SK-N-SH treated with all-trans-retinoic acid at 6 μM for 48 hours (cell line): ENCODE results near the gene RBP2.

Source experiments
- ATAC-seq: fragments of 200-7000 bp; cut with Tn5 transposase; 3 replicates; pipeline ENCODE4 v1.9.1; 2020; ENCODE audit warnings: mild to moderate bottlenecking, moderate library complexity
- ARNTL ChIP-seq: fragments of 450-650 bp; formaldehyde crosslinking; IDR thresholded peaks from 2 replicates; pipeline ENCODE4 v1.5.0; 2020; ENCODE audit warnings: low read depth, mild to moderate bottlenecking, moderate library complexity, borderline replicate concordance
- BACH2 ChIP-seq: fragments of 250-450 bp; sonication (Bioruptor Pico); IDR thresholded peaks from 2 replicates; pipeline ENCODE4 v1.9.0; 2021; ENCODE audit warnings: mild to moderate bottlenecking, borderline replicate concordance
- CSRNP3 ChIP-seq: fragments of 250-450 bp; sonication (Bioruptor Pico); IDR thresholded peaks from 2 replicates; pipeline ENCODE4 v1.5.1; 2021; ENCODE audit warnings: mild to moderate bottlenecking, moderate library complexity
- GLIS3 ChIP-seq: fragments of 250-450 bp; sonication (Bioruptor Pico); IDR thresholded peaks from 2 replicates; pipeline ENCODE4 v1.5.0; 2020; ENCODE audit warnings: mild to moderate bottlenecking, moderate library complexity
- ISL1 ChIP-seq: fragments of 250-450 bp; sonication (Bioruptor Pico); IDR thresholded peaks from 2 replicates; pipeline ENCODE4 v2.1.2; 2022; ENCODE audit warnings: mild to moderate bottlenecking, moderate library complexity
- OSR1 ChIP-seq: fragments of 250-450 bp; sonication (Bioruptor Pico); IDR thresholded peaks from 2 replicates; pipeline ENCODE4 v1.8.0; 2022; ENCODE audit warnings: moderate library complexity, mild to moderate bottlenecking, inconsistent platforms
- POU6F1 ChIP-seq: fragments of 250-450 bp; sonication (Bioruptor Pico); IDR thresholded peaks from 2 replicates; pipeline ENCODE4 v1.8.0; 2021; ENCODE audit warnings: low read depth, mild to moderate bottlenecking, moderate library complexity, borderline replicate concordance
- PPARA ChIP-seq: fragments of 250-450 bp; sonication (Bioruptor Pico); IDR thresholded peaks from 2 replicates; pipeline ENCODE4 v1.5.0; 2020; ENCODE audit warnings: mild to moderate bottlenecking, borderline replicate concordance
- TCF4 ChIP-seq: fragments of 250-450 bp; sonication (Bioruptor Pico); IDR thresholded peaks from 2 replicates; pipeline ENCODE4 v1.8.0; 2021; ENCODE audit warnings: mild to moderate bottlenecking, moderate library complexity, borderline replicate concordance
- TOX ChIP-seq: fragments of 250-450 bp; sonication (Bioruptor Pico); IDR thresholded peaks from 2 replicates; pipeline ENCODE4 v1.8.0; 2021; ENCODE audit warnings: mild to moderate bottlenecking, moderate library complexity, borderline replicate concordance
- ZC3H10 ChIP-seq: fragments of 250-450 bp; sonication (Bioruptor Pico); IDR thresholded peaks from 2 replicates; pipeline ENCODE4 v1.5.1; 2021; ENCODE audit warnings: mild to moderate bottlenecking, moderate library complexity
- ZFP3 ChIP-seq: fragments of 250-450 bp; sonication (Bioruptor Pico); IDR thresholded peaks from 2 replicates; pipeline ENCODE4 v1.5.0; 2020; ENCODE audit warnings: mild to moderate bottlenecking, moderate library complexity
- ZFP30 ChIP-seq: fragments of 450-650 bp; formaldehyde crosslinking; IDR thresholded peaks from 2 replicates; pipeline ENCODE4 v1.5.0; 2022; ENCODE audit warnings: mild to moderate bottlenecking, moderate library complexity
- ZNF70 ChIP-seq: fragments of 450-650 bp; formaldehyde crosslinking; IDR thresholded peaks from 2 replicates; pipeline ENCODE4 v1.5.0; 2020; ENCODE audit warnings: mild to moderate bottlenecking, moderate library complexity
- ZNF8 ChIP-seq: fragments of 450-650 bp; formaldehyde crosslinking; IDR thresholded peaks from 2 replicates; pipeline ENCODE4 v1.5.0; 2020; ENCODE audit warnings: mild to moderate bottlenecking, moderate library complexity
- TF ChIP-seq, protein P1 (sequence below): fragments of 250-450 bp; sonication (Bioruptor Pico); IDR thresholded peaks from 2 replicates; pipeline ENCODE4 v1.5.0; 2020; ENCODE audit warnings: mild to moderate bottlenecking, moderate library complexity
- TF ChIP-seq, protein P2 (sequence below): fragments of 250-450 bp; sonication (Bioruptor Pico); IDR thresholded peaks from 2 replicates; pipeline ENCODE4 v1.5.1; 2020; ENCODE audit warnings: low read depth, mild to moderate bottlenecking, moderate library complexity
- TF ChIP-seq, protein P3 (sequence below): fragments of 250-450 bp; sonication (Bioruptor Pico); IDR thresholded peaks from 2 replicates; pipeline ENCODE4 v1.8.0; 2020; ENCODE audit warnings: mild to moderate bottlenecking, moderate library complexity, borderline replicate concordance

Gene RBP2

GRCh38 chr3:139476348-139476747, at the start of gene RBP2:
TSS of gene RBP2 (minus strand) at chr3:139476516. CDS start at chr3:139476459, 57 bp downstream.
- no peak for ATAC-seq
- TF ChIP-seq ARNTL (CRISPR knock-in tag) (no peak), CSRNP3 (CRISPR knock-in tag) (no peak), ZNF70 (CRISPR knock-in tag) (no peak), ZC3H10 (no peak), ISL1 (CRISPR knock-in tag) (no peak), OSR1 (CRISPR knock-in tag) (no peak), ZFP3 (CRISPR knock-in tag) (no peak), TOX (CRISPR knock-in tag) (no peak), ZNF8 (CRISPR knock-in tag) (no peak), BACH2 (CRISPR knock-in tag) (no peak), PPARA (CRISPR knock-in tag) (no peak), POU6F1 (CRISPR knock-in tag) (no peak), ZFP30 (CRISPR knock-in tag) (no peak), GLIS3 (CRISPR knock-in tag) (no peak)
- TF ChIP-seq, protein P1, sequence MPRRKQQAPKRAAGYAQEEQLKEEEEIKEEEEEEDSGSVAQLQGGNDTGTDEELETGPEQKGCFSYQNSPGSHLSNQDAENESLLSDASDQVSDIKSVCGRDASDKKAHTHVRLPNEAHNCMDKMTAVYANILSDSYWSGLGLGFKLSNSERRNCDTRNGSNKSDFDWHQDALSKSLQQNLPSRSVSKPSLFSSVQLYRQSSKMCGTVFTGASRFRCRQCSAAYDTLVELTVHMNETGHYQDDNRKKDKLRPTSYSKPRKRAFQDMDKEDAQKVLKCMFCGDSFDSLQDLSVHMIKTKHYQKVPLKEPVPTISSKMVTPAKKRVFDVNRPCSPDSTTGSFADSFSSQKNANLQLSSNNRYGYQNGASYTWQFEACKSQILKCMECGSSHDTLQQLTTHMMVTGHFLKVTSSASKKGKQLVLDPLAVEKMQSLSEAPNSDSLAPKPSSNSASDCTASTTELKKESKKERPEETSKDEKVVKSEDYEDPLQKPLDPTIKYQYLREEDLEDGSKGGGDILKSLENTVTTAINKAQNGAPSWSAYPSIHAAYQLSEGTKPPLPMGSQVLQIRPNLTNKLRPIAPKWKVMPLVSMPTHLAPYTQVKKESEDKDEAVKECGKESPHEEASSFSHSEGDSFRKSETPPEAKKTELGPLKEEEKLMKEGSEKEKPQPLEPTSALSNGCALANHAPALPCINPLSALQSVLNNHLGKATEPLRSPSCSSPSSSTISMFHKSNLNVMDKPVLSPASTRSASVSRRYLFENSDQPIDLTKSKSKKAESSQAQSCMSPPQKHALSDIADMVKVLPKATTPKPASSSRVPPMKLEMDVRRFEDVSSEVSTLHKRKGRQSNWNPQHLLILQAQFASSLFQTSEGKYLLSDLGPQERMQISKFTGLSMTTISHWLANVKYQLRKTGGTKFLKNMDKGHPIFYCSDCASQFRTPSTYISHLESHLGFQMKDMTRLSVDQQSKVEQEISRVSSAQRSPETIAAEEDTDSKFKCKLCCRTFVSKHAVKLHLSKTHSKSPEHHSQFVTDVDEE (CRISPR knock-in tag), result no peak
- TF ChIP-seq, protein P2, sequence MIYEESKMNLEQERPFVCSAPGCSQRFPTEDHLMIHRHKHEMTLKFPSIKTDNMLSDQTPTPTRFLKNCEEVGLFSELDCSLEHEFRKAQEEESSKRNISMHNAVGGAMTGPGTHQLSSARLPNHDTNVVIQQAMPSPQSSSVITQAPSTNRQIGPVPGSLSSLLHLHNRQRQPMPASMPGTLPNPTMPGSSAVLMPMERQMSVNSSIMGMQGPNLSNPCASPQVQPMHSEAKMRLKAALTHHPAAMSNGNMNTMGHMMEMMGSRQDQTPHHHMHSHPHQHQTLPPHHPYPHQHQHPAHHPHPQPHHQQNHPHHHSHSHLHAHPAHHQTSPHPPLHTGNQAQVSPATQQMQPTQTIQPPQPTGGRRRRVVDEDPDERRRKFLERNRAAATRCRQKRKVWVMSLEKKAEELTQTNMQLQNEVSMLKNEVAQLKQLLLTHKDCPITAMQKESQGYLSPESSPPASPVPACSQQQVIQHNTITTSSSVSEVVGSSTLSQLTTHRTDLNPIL (CRISPR knock-in tag), result no peak

GRCh38 chr3:139524841-139525636, 48.7 kb upstream of the RBP2 start:
- no peak for TF ChIP-seq ZNF8 (CRISPR knock-in tag)
- no peak for TF ChIP-seq TCF4 (CRISPR knock-in tag)
- no peak for TF ChIP-seq POU6F1 (CRISPR knock-in tag)
- no peak for TF ChIP-seq GLIS3 (CRISPR knock-in tag)
- TF ChIP-seq PPARA (CRISPR knock-in tag), result no peak
- no peak for TF ChIP-seq ZNF70 (CRISPR knock-in tag)
- TF ChIP-seq, protein P3, sequence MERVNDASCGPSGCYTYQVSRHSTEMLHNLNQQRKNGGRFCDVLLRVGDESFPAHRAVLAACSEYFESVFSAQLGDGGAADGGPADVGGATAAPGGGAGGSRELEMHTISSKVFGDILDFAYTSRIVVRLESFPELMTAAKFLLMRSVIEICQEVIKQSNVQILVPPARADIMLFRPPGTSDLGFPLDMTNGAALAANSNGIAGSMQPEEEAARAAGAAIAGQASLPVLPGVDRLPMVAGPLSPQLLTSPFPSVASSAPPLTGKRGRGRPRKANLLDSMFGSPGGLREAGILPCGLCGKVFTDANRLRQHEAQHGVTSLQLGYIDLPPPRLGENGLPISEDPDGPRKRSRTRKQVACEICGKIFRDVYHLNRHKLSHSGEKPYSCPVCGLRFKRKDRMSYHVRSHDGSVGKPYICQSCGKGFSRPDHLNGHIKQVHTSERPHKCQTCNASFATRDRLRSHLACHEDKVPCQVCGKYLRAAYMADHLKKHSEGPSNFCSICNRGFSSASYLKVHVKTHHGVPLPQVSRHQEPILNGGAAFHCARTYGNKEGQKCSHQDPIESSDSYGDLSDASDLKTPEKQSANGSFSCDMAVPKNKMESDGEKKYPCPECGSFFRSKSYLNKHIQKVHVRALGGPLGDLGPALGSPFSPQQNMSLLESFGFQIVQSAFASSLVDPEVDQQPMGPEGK (CRISPR knock-in tag), result no peak
- ATAC-seq, result no peak
